Kidney (tissue), 14 donors: ENCODE measurements around the gene SP3. TPM values are rescaled to one million over a fixed set of nuclear protein-coding genes. Genes with fewer than 3 reads are reported as not detected.

Experiments
- DNase-seq, 5 donors: peaks; one replicate each; pipeline ENCODE4 v3.0.0-alpha.2; 2013 to 2020
- FAIRE-seq: peaks from 2 replicates; lab custom pipeline; 2012; peaks lifted over from hg19 to GRCh38; lab: Jason Lieb, UNC
- H3K27ac ChIP-seq, 2 donors: one replicate each; pipeline ENCODE4 v1.7.0; 2013; ENCODE audit warnings: low read depth in 2 of 2, low read length in 2 of 2, inconsistent platforms in 1 of 2
- H3K27me3 ChIP-seq: one replicate; pipeline ENCODE4 v1.7.1; 2013; ENCODE audit warnings: low read length, inconsistent platforms; ENCODE audit not compliant: control insufficient read depth, insufficient read depth
- H3K36me3 ChIP-seq, 3 donors: one replicate each; pipeline versions ENCODE4 v1.7.0 to v1.7.1; 2013; ENCODE audit warnings: low read length in 3 of 3, control low read depth in 1 of 3, inconsistent platforms in 1 of 3; ENCODE audit not compliant: insufficient read depth in 3 of 3, control insufficient read depth in 2 of 3
- H3K4me1 ChIP-seq, 3 donors: one replicate each; pipeline versions ENCODE4 v1.7.0 to v1.7.1; 2013; ENCODE audit warnings: low read length in 3 of 3, inconsistent platforms in 1 of 3, low read depth in 1 of 3; ENCODE audit not compliant: control insufficient read depth in 2 of 3, insufficient read depth in 2 of 3
- H3K4me3 ChIP-seq, 3 donors: one replicate each; pipeline versions ENCODE4 v1.7.0 to v1.8.1; 2013; ENCODE audit warnings: low read length in 3 of 3, control low read depth in 1 of 3, inconsistent platforms in 1 of 3
- H3K9ac ChIP-seq, 3 donors: one replicate each; pipeline versions ENCODE4 v1.7.0 to v1.7.1; 2013; ENCODE audit warnings: low read length in 3 of 3, control low read depth in 1 of 3, inconsistent platforms in 1 of 3
- H3K9me3 ChIP-seq, 3 donors: one replicate each; pipeline versions ENCODE4 v1.7.0 to v1.7.1; 2013; ENCODE audit warnings: low read length in 3 of 3, control low read depth in 1 of 3, inconsistent platforms in 1 of 3; ENCODE audit not compliant: control insufficient read depth in 2 of 3, insufficient read depth in 1 of 3
- intact Hi-C: fragments of 100-400 bp; cut with DNase I; formaldehyde crosslinking; loops from one replicate; pipeline ENCODE4 v1.11.1; 2022
- polyA plus RNA-seq: library from polyadenylated mRNA; stranded (reverse); fragments of 350-450 nt; fragmentation: Illumina TruSeq; extraction: RNeasy Lipid Tissue Mini Kit (QIAGEN cat#74804); gene quantifications from one replicate; pipeline ENCODE4 v1.2.3, GENCODE V29; 2014; ENCODE audit warnings: low read depth, low replicate concordance; ENCODE audit not compliant: insufficient read depth
- total RNA-seq: library from RNA; stranded (reverse); fragmentation: NEBNext Ultra II Directional; extraction: Animal tissue kit (Norgen Biotek cat#: 25700); gene quantifications from one replicate; pipeline ENCODE4 v1.2.1, GENCODE V29; 2021
- TF ChIP-seq, protein P1 (sequence below): IDR thresholded peaks from 3 replicates; pipeline ENCODE4 v1.5.1; 2012; ENCODE audit warnings: mild to moderate bottlenecking, moderate library complexity, borderline replicate concordance; ENCODE audit not compliant: insufficient read depth; ENCODE audit errors: extremely low read depth
- donor health status: control.
- donor health status: control.
- donor health status: control.
- donor health status: control.
- donor health status: control.
- donor health status: DM: yes; HTN: yes; CAD: no.
- donor health status: Normal renal cell carcinoma (clear cell type).

The SP3 gene
- total and polyA plus RNA-seq, 2 donors from 2014 or later = 14.5 to 86.2 TPM

DNA sequence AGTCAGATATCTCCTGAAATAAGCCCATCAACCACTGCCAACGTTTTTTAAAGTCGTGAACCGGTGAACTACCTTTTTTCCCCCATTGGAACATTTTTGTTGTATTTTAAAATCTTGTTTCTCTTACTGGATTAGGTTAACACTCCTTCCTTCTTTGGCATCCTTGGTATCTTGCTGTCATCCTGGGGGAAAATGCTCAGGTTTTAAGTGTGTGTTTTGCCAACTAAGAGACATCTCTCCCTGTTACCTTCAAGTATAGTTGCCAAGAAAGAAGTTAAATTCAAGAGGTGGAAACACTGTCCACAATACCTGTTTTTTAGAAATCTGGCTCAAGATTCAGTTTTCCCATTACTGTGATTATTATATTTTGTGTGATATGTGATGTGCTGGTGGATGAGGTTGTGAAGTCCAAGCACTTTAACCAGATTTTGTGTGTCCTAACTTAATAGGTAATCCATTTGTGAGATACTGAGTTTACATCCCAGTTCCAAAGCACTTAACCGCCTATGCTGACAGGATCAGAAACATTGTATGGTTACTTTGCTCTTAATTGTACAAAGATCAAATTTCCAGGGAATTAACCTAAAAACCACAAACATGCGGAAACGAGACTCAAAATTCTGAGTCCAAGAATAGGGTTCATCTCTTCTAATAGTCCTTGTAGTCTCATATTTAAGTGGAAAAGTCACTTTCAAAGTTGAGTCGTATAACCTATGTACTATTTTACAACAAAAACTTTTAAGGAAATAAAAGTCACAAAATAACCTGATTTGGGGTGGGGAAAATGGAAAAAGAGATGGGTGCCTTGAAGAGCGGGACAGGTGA, 1.3 kb upstream of the SP3 start:
- intact Hi-C loops = no loop called here
- Histone ChIP-seq H3K36me3 (no peaks in the 10 kb centered on the region), H3K4me3 (peak overlapping the region; percentile 62 to 86 (median 67)), H3K9ac (peak overlapping the region; percentile 4 to 73 (median 60)), H3K27ac (peak overlapping the region; percentile 99 to 100), H3K9me3 (no peaks in the 10 kb centered on the region), H3K27me3 (no peaks in the 10 kb centered on the region), H3K4me1 (peaks cover 0 to 11% (median 6%) of the 10 kb centered on the region in 3 donors)
- FAIRE-seq (no peak), DNase-seq (peak in 2 of 5 donors; percentile 41 to 42)
- TF ChIP-seq, protein P1, sequence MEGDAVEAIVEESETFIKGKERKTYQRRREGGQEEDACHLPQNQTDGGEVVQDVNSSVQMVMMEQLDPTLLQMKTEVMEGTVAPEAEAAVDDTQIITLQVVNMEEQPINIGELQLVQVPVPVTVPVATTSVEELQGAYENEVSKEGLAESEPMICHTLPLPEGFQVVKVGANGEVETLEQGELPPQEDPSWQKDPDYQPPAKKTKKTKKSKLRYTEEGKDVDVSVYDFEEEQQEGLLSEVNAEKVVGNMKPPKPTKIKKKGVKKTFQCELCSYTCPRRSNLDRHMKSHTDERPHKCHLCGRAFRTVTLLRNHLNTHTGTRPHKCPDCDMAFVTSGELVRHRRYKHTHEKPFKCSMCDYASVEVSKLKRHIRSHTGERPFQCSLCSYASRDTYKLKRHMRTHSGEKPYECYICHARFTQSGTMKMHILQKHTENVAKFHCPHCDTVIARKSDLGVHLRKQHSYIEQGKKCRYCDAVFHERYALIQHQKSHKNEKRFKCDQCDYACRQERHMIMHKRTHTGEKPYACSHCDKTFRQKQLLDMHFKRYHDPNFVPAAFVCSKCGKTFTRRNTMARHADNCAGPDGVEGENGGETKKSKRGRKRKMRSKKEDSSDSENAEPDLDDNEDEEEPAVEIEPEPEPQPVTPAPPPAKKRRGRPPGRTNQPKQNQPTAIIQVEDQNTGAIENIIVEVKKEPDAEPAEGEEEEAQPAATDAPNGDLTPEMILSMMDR = no peak

DNA sequence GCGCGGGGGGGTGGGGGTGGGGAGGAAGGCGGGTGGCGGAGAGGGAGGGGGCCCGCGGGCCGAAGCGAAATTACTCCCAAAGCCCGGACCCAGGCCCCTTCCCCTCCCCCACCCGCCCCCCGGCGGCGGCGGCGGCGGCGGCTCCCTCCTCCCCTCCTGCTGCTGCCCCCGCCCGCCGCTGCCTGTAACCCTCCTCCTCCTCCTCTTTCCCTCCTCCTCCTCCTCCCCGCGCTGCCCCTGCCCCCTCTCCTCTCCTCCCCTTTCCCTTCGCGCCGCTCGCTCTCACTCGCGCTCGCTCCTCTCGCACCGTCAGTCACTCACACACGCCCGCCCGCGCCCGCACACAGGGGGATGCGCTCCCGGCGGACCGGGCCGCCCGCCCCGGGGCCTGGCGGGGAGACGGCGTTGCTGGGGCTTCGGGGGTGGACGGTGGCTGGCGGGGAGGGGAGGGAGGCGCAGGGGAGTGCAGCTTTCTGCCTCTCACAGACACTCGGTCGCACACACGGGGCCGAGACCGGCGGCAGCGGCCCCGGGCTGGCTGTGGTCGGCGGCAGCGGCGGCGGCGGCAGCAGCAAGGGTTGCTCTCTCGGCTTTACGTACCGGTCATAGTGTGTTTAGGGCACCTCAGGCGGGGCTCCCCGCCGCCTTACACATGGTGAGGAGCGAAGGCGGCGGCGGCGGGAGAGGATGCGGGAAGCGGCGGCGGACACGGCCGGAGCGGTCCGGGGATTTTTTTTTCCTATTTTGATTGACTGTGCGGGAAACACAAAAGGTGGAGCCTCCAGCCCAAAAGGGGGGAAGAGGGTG, 405 bp downstream of the SP3 start:
- Histone ChIP-seq H3K9me3 (no peaks in the 10 kb centered on the region), H3K27ac (peak overlapping the region; percentile 99 to 100), H3K36me3 (no peaks in the 10 kb centered on the region), H3K4me1 (peaks cover 0 to 16% (median 6%) of the 10 kb centered on the region in 3 donors), H3K9ac (peak overlapping the region; percentile 18 to 64 (median 60)), H3K4me3 (peak overlapping the region; percentile 42 to 67 (median 53)), H3K27me3 (no peaks in the 10 kb centered on the region)
- DNase-seq (peak; percentile 94 to 98 (median 95)), FAIRE-seq (no peak)
- TF ChIP-seq, protein P1 = no peak
- intact Hi-C loops = no loop called here

DNA sequence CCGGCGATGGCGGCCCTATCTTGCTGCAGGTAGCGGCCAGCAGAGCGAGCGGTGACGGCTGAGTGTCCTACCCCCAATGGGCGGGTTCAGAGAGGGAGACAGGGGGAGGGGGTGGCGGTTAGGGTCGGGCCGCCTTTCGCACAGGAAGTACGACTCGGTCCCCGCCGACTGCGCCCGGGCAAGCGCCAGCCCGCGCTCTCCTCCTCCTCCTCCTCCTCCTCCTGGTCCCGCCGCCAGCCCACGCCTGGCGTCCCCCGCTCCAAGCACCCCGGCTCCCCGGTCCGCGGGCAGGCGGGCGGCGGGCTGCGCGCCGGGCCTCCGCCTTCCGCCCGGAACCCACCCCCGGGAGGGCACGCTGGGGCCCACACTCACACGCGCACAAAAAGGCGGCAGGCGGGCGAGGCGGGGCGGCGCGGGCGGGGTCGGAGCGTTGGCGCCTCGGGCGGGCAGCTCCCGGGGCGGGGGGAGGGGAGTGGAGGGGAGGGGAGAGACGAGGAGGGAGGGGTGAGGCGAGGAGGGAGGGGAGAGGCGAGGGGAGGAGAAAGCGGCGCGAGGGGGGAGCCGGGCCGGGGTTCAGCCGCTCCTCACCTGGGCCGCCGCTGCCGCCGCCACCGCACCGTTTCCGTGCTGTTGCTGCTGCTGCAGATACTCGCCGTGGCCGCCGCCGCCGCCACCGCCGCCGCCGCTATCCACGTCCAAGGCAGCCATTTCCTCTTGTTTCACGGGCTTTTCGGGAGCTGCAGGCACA, 1.2 kb downstream of the SP3 start:
- peak overlapping the region in 2 of 3 donors; percentile 44 to 83 for H3K4me3 ChIP-seq
- FAIRE-seq (no peak), DNase-seq (peak; percentile 92 to 97 (median 94))
- no peaks in the 10 kb centered on the region for H3K9me3 ChIP-seq
- no peaks in the 10 kb centered on the region for H3K36me3 ChIP-seq
- peaks cover 0 to 16% (median 6%) of the 10 kb centered on the region in 3 donors for H3K4me1 ChIP-seq
- peak overlapping the region; percentile 97 to 100 for H3K27ac ChIP-seq
- intact Hi-C loops = no loop called here
- H3K9ac ChIP-seq = no peak overlapping the region
- no peaks in the 10 kb centered on the region for H3K27me3 ChIP-seq
- TF ChIP-seq, protein P1 = no peak
